ENCODE results near the gene SEMA4B. TPM values are rescaled to one million over a fixed set of nuclear protein-coding genes. Genes with fewer than 3 reads are reported as not detected.

SEMA4B gene
- polyA plus RNA-seq, 1 experiment, result 13.5 TPM

- no peaks in the 10 kb centered on the region; the same call in 1 of the 2 replicates for H3K9me3 ChIP-seq (ENCODE audit: control insufficient read depth, insufficient read depth, low read length)
- no peaks in the 10 kb centered on the region for H3K27me3 ChIP-seq (ENCODE audit: control insufficient read depth, insufficient read depth, low read length)
- H3K27ac ChIP-seq (ENCODE audit: low read depth, low read length), result no peak overlapping the region
- H3K4me3 ChIP-seq (ENCODE audit: low read depth, low read length), result no peak overlapping the region
- peak; percentile 68 for TF ChIP-seq CTCF (IDR thresholded peaks at IDR 0.05; ENCODE audit: low read depth, low read length)
- no peak for DNase-seq (ENCODE audit: low read depth, low spot score)
- ChIA-PET CTCF (interaction anchor here (0.6 to 1.4 kb wide), 3 partner anchors 8 to 68 kb away, joined by 4 to 6 read pairs (median 5); no protein-coding TSS in a partner anchor), POLR2A (interaction anchor here (0.7 kb wide), 1 partner anchor 324 kb away, joined by 4 read pairs; no protein-coding TSS in a partner anchor)
Observed at GRCh38 chr15:90219421-90220141, 18.5 kb downstream of the SEMA4B start.

- ChIA-PET POLR2A (interaction anchor here (0.5 to 1.2 kb wide), 4 partner anchors 12 to 120 kb away, joined by 3 to 6 read pairs (median 4); partner anchors contain the start of genes CIB1 and GDPGP1), CTCF (interaction anchor here (0.6 to 2.7 kb wide), 38 partner anchors 9 to 397 kb away, joined by 3 to 36 read pairs (median 5); partner anchors contain the start of genes CIB1, GDPGP1, IDH2 and SEMA4B)
- Histone ChIP-seq H3K27me3 (ENCODE audit: control insufficient read depth, insufficient read depth, low read length) (no peaks in the 10 kb centered on the region), H3K27ac (ENCODE audit: low read depth, low read length) (peak overlapping the region; percentile 39), H3K4me3 (ENCODE audit: low read depth, low read length) (no peak overlapping the region), H3K9me3 (ENCODE audit: control insufficient read depth, insufficient read depth, low read length) (no peaks in the 10 kb centered on the region; the same call in 1 of the 2 replicates)
- peak; percentile 90 for TF ChIP-seq CTCF (IDR thresholded peaks at IDR 0.05; ENCODE audit: low read depth, low read length)
- DNase-seq (ENCODE audit: low read depth, low spot score), result peak; percentile 53
Observed at GRCh38 chr15:90221246-90221900, 20.2 kb downstream of the SEMA4B start.

GRCh38 chr15:90222547-90222946 is 21.4 kb downstream of the SEMA4B start:
- H3K9me3 ChIP-seq (ENCODE audit: control insufficient read depth, insufficient read depth, low read length), result no peaks in the 10 kb centered on the region; the same call in 1 of the 2 replicates
- ChIA-PET CTCF (interaction anchor here (0.6 to 2.7 kb wide), 10 partner anchors 10 to 348 kb away, joined by 3 to 36 read pairs (median 6); partner anchors contain the start of genes CIB1 and GDPGP1), POLR2A (no interaction called here)
- H3K27ac ChIP-seq (ENCODE audit: low read depth, low read length), result no peak overlapping the region
- TF ChIP-seq CTCF (IDR thresholded peaks at IDR 0.05; ENCODE audit: low read depth, low read length), result no peak
- H3K4me3 ChIP-seq (ENCODE audit: low read depth, low read length), result no peak overlapping the region
- H3K27me3 ChIP-seq (ENCODE audit: control insufficient read depth, insufficient read depth, low read length), result no peaks in the 10 kb centered on the region
- no peak for DNase-seq (ENCODE audit: low read depth, low spot score)

GRCh38 chr15:90223441-90224165 is 22.5 kb downstream of the SEMA4B start:
- Histone ChIP-seq H3K9me3 (ENCODE audit: control insufficient read depth, insufficient read depth, low read length) (no peaks in the 10 kb centered on the region; the same call in 1 of the 2 replicates), H3K4me3 (ENCODE audit: low read depth, low read length) (no peak overlapping the region), H3K27me3 (ENCODE audit: control insufficient read depth, insufficient read depth, low read length) (no peaks in the 10 kb centered on the region), H3K27ac (ENCODE audit: low read depth, low read length) (no peak overlapping the region)
- no peak for TF ChIP-seq CTCF (IDR thresholded peaks at IDR 0.05; ENCODE audit: low read depth, low read length)
- POLR2A ChIA-PET, result no interaction called here
- DNase-seq (ENCODE audit: low read depth, low spot score), result no peak
- CTCF ChIA-PET, result interaction anchor here (2.7 kb wide), 1 partner anchor 9 kb away, joined by 36 read pairs; the partner anchor contains the start of genes CIB1 and GDPGP1
